Limb (tissue), 2 donors: ENCODE data around the gene PTPN1.

ENCODE experiments used
- DNase-seq, 2 donors: peaks; one replicate each; pipeline ENCODE4 v3.0.0-alpha.2; 2016; ENCODE audit errors: extremely low spot score in 2 of 2

The PTPN1 gene

GRCh38 chr20:50513169-50514034 lies 3.2 kb downstream of the PTPN1 start:
- DNase-seq, result no peak

GRCh38 chr20:50514035-50514337 lies 3.8 kb downstream of the PTPN1 start:
- no peak for DNase-seq

- no peak for DNase-seq
These were observed 4.6 kb downstream of the PTPN1 start for GRCh38 chr20:50514750-50515149.

- no peak for DNase-seq
These were observed 5.4 kb downstream of the PTPN1 start for GRCh38 chr20:50515471-50516106.

GRCh38 chr20:50516180-50516934 lies 6.2 kb downstream of the PTPN1 start:
- no peak for DNase-seq

GRCh38 chr20:50516935-50517816 lies 7.0 kb downstream of the PTPN1 start:
- DNase-seq, result no peak

- no peak for DNase-seq
These were observed 7.6 kb downstream of the PTPN1 start for GRCh38 chr20:50517817-50518154.

- no peak for DNase-seq
These were observed 8.1 kb downstream of the PTPN1 start for GRCh38 chr20:50518270-50518721.

- no peak for DNase-seq
These were observed 9.0 kb downstream of the PTPN1 start for GRCh38 chr20:50519036-50519762.

GRCh38 chr20:50520222-50520880 lies 10.2 kb downstream of the PTPN1 start:
- DNase-seq, result no peak

GRCh38 chr20:50521221-50522052 lies 11.3 kb downstream of the PTPN1 start:
- DNase-seq, result no peak

- no peak for DNase-seq
These were observed 12.0 kb downstream of the PTPN1 start for GRCh38 chr20:50522053-50522674.

GRCh38 chr20:50523552-50524167 lies 13.5 kb downstream of the PTPN1 start:
- no peak for DNase-seq

- DNase-seq, result no peak
These were observed 15.5 kb downstream of the PTPN1 start for GRCh38 chr20:50525681-50526080.

- DNase-seq, result no peak
These were observed 16.3 kb downstream of the PTPN1 start for GRCh38 chr20:50526403-50526989.

GRCh38 chr20:50527068-50527605 lies 17.0 kb downstream of the PTPN1 start:
- no peak for DNase-seq

GRCh38 chr20:50528129-50528528 lies 17.9 kb downstream of the PTPN1 start:
- DNase-seq, result no peak
